ENCODE results near the gene UGCG. TPM values are rescaled to one million over a fixed set of nuclear protein-coding genes. Genes with fewer than 3 reads are reported as not detected.

Gene UGCG
- total RNA-seq, 2 experiments from 2014 or later: 42.1 to 44.0 TPM

- Histone ChIP-seq H3K27me3 (ENCODE audit: control insufficient read depth in 1 of 2, insufficient read depth in 2 of 2, low read length in 2 of 2) (no peaks in the 10 kb centered on the region), H3K4me3 (ENCODE audit: low read length) (no peak overlapping the region), H3K9me3 (ENCODE audit: control insufficient read depth in 1 of 2, insufficient read depth in 1 of 2, low read length in 2 of 2) (no peaks in the 10 kb centered on the region), H3K27ac (ENCODE audit: low read depth in 1 of 2, low read length in 2 of 2) (no peak overlapping the region), H3K36me3 (ENCODE audit: insufficient read depth, low read length) (no peaks in the 10 kb centered on the region), H3K4me1 (ENCODE audit: insufficient read depth, low read length) (no peaks in the 10 kb centered on the region)
- intact Hi-C loops (cut with DNase I, micrococcal nuclease): no loop called here
- H3K4me1 Mint-ChIP-seq (ENCODE audit: low read depth): no peaks in the 10 kb centered on the region
- CTCF ChIA-PET: no interaction called here
- DNase-seq (no peak), ATAC-seq (ENCODE audit: poor library complexity) (no peak)
- H3K4me3 Mint-ChIP-seq: no peak overlapping the region
- H3K36me3 Mint-ChIP-seq (ENCODE audit: low read depth): no peaks in the 10 kb centered on the region
- no peak for TF ChIP-seq CTCF (IDR thresholded peaks at IDR 0.05)
- no peak overlapping the region for H3K27ac Mint-ChIP-seq
- H3K9me3 Mint-ChIP-seq: no peaks in the 10 kb centered on the region
- POLR2A ChIA-PET: no interaction called here
- no peaks in the 10 kb centered on the region for H3K27me3 Mint-ChIP-seq
These were observed 20.4 kb upstream of the UGCG start for GRCh38 chr9:111876179-111876578.

- Histone ChIP-seq H3K4me1 (ENCODE audit: insufficient read depth, low read length) (no peaks in the 10 kb centered on the region), H3K27me3 (ENCODE audit: control insufficient read depth in 1 of 2, insufficient read depth in 2 of 2, low read length in 2 of 2) (no peaks in the 10 kb centered on the region), H3K27ac (ENCODE audit: low read depth in 1 of 2, low read length in 2 of 2) (no peak overlapping the region), H3K4me3 (ENCODE audit: low read length) (no peak overlapping the region), H3K9me3 (ENCODE audit: control insufficient read depth in 1 of 2, insufficient read depth in 1 of 2, low read length in 2 of 2) (no peaks in the 10 kb centered on the region), H3K36me3 (ENCODE audit: insufficient read depth, low read length) (no peaks in the 10 kb centered on the region)
- no peaks in the 10 kb centered on the region for H3K36me3 Mint-ChIP-seq (ENCODE audit: low read depth)
- ChIA-PET CTCF (no interaction called here), POLR2A (no interaction called here)
- no peaks in the 10 kb centered on the region for H3K4me1 Mint-ChIP-seq (ENCODE audit: low read depth)
- no peak for TF ChIP-seq CTCF (IDR thresholded peaks at IDR 0.05)
- H3K27ac Mint-ChIP-seq: no peak overlapping the region
- intact Hi-C loops (cut with DNase I, micrococcal nuclease): no loop called here
- H3K9me3 Mint-ChIP-seq: no peaks in the 10 kb centered on the region
- no peaks in the 10 kb centered on the region for H3K27me3 Mint-ChIP-seq
- DNase-seq (no peak), ATAC-seq (ENCODE audit: poor library complexity) (no peak)
- H3K4me3 Mint-ChIP-seq: no peak overlapping the region
These were observed 19.2 kb upstream of the UGCG start for GRCh38 chr9:111877420-111877819.

GRCh38 chr9:111878946-111879345 lies 17.7 kb upstream of the UGCG start:
- Mint-ChIP-seq H3K36me3 (ENCODE audit: low read depth) (no peaks in the 10 kb centered on the region), H3K4me1 (ENCODE audit: low read depth) (no peaks in the 10 kb centered on the region), H3K27me3 (no peaks in the 10 kb centered on the region), H3K9me3 (no peaks in the 10 kb centered on the region), H3K4me3 (no peak overlapping the region), H3K27ac (no peak overlapping the region)
- ATAC-seq (ENCODE audit: poor library complexity) (no peak), DNase-seq (no peak)
- ChIA-PET POLR2A (interaction anchor here (0.9 to 2.2 kb wide), 2 partner anchors 13 to 26 kb away, joined by 3 to 6 read pairs; no protein-coding TSS in a partner anchor), CTCF (no interaction called here)
- intact Hi-C loops (cut with DNase I, micrococcal nuclease): no loop called here
- no peak overlapping the region for H3K4me3 ChIP-seq (ENCODE audit: low read length)
- no peaks in the 10 kb centered on the region for H3K9me3 ChIP-seq (ENCODE audit: control insufficient read depth in 1 of 2, insufficient read depth in 1 of 2, low read length in 2 of 2)
- no peak for TF ChIP-seq CTCF (IDR thresholded peaks at IDR 0.05)
- no peaks in the 10 kb centered on the region for H3K4me1 ChIP-seq (ENCODE audit: insufficient read depth, low read length)
- H3K27me3 ChIP-seq (ENCODE audit: control insufficient read depth in 1 of 2, insufficient read depth in 2 of 2, low read length in 2 of 2): no peaks in the 10 kb centered on the region
- no peaks in the 10 kb centered on the region for H3K36me3 ChIP-seq (ENCODE audit: insufficient read depth, low read length)
- H3K27ac ChIP-seq (ENCODE audit: low read depth in 1 of 2, low read length in 2 of 2): no peak overlapping the region
